Tibial nerve (tissue), 4 donors: ENCODE measurements around the gene OR5D16. TPM values are rescaled to one million over a fixed set of nuclear protein-coding genes. Genes with fewer than 3 reads are reported as not detected.

Source experiments
- DNase-seq, 2 donors: peaks; one replicate each; pipeline ENCODE4 v3.0.0-alpha.2; 2019; ENCODE audit warnings: low spot score in 2 of 2
- H3K27ac ChIP-seq, 4 donors: fragments of 200-600 bp; sonication (generic) in 3 of 4; one replicate each; pipeline ENCODE4 v1.5.1; 2017 to 2019; ENCODE audit warnings: mild to moderate bottlenecking in 1 of 4
- H3K27me3 ChIP-seq, 2 donors: fragments of 200-600 bp; sonication (generic) in 1 of 2; one replicate each; pipeline versions ENCODE4 v1.5.1 to v1.6.0; 2017 to 2019
- H3K36me3 ChIP-seq, 3 donors: fragments of 200-600 bp; sonication (generic); one replicate each; pipeline ENCODE4 v1.5.1; 2018 to 2019
- H3K4me1 ChIP-seq, 4 donors: fragments of 200-600 bp; sonication (generic) in 3 of 4; one replicate each; pipeline ENCODE4 v1.5.1; 2017 to 2019
- H3K4me3 ChIP-seq, 4 donors: fragments of 200-600 bp; sonication (generic) in 3 of 4; one replicate each; pipeline ENCODE4 v1.5.1; 2017 to 2019; ENCODE audit warnings: mild to moderate bottlenecking in 1 of 4, moderate library complexity in 1 of 4
- H3K9me3 ChIP-seq, 4 donors: fragments of 200-600 bp; sonication (generic) in 3 of 4; one replicate each; pipeline ENCODE4 v1.5.1; 2017 to 2019
- CTCF ChIP-seq, 5 experiments: fragments of 200-600 bp in 3 of 5; fragments of 450-650 bp in 2 of 5; sonication (generic) in 3 of 5; IDR thresholded peaks; one replicate each; pipeline ENCODE4 v1.5.1; 2016 to 2019; ENCODE audit warnings: antibody characterized with exemption in 5 of 5, mild to moderate bottlenecking in 3 of 5, moderate library complexity in 2 of 5
- EP300 ChIP-seq, 2 donors: sonication (generic); formaldehyde crosslinking; IDR thresholded peaks; one replicate each; pipeline ENCODE4 v1.6.1; 2017; ENCODE audit warnings: antibody characterized with exemption in 2 of 2, mild to moderate bottlenecking in 1 of 2
- POLR2A ChIP-seq, 2 donors: fragments of 450-650 bp; IDR thresholded peaks; one replicate each; pipeline ENCODE4 v1.6.1; 2017; ENCODE audit warnings: antibody characterized with exemption in 2 of 2, mild to moderate bottlenecking in 2 of 2, moderate library complexity in 2 of 2
- WGBS, 2 donors: methylation state at CpG; one replicate each; pipeline ENCODE4 v1.1.5; 2018; 5-methylcytosine and 5-hydroxymethylcytosine counted together
- total RNA-seq, 4 donors: library from RNA; depleted of rRNA; stranded (reverse); fragments of >200 nt; gene quantifications; one replicate each; pipeline ENCODE4 v1.1.0, GENCODE V29; 2016

OR5D16 gene
- total RNA-seq, 4 donors from 2014 or later: not detected

DNA sequence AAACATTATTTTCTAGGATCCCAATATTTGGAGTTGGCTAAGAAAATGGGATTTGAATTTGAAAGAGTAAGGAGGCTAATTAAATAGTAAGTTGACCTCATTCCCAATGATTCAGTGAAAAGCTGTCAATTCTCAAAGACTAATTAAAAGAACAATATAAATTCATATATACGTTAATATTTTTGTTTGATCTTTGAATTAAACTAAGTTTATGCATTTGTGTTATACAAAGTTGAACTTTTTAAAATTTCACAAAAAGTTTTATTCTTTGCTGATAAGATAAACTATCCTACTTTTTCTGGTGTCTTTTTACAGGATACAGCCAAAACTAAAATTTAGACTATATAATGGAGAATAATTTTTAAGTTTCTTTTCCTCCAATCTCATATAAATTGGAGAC, 27.5 kb upstream of the OR5D16 start, which contains the start of gene OR5L1:
Gene OR5L1 (plus strand): TSS at position 301 of the 400 bp plus-strand sequence. CDS start 100 bp downstream, outside the sequence.
- Histone ChIP-seq H3K4me1 (no peaks in the 10 kb centered on the region), H3K36me3 (no peaks in the 10 kb centered on the region), H3K27me3 (no peaks in the 10 kb centered on the region), H3K27ac (no peak within 1 kb of the TSS), H3K9me3 (peaks cover 0 to 8% (median 0%) of the 10 kb centered on the region in 4 donors), H3K4me3 (no peak within 1 kb of the TSS)
- 49 to 80% methylated on average over 1 of the region's 1 CpG for whole genome bisulfite sequencing, 2 donors
- no peak for TF ChIP-seq POLR2A (IDR thresholded peaks at IDR 0.05)
- no peak for TF ChIP-seq CTCF (IDR thresholded peaks at IDR 0.05)
- no peak for TF ChIP-seq EP300 (IDR thresholded peaks at IDR 0.05)
- no peak for DNase-seq

GRCh38 chr11:55819330-55819729, 19.2 kb upstream of the OR5D16 start, which contains the start of gene OR5D18:
Gene OR5D18 (plus strand): TSS chr11:55819630. CDS start chr11:55819630, 0 bp downstream.
- DNase-seq: no peak
- Histone ChIP-seq H3K27me3 (no peaks in the 10 kb centered on the region), H3K9me3 (no peaks in the 10 kb centered on the region), H3K36me3 (no peaks in the 10 kb centered on the region), H3K4me3 (no peak within 1 kb of the TSS), H3K4me1 (no peaks in the 10 kb centered on the region), H3K27ac (no peak within 1 kb of the TSS)
- TF ChIP-seq EP300 (IDR thresholded peaks at IDR 0.05) (no peak), CTCF (IDR thresholded peaks at IDR 0.05) (no peak), POLR2A (IDR thresholded peaks at IDR 0.05) (no peak)
- WGBS, 2 donors: 87 to 88% methylated on average over 5 of the region's 5 CpGs

- Histone ChIP-seq H3K27me3 (no peaks in the 10 kb centered on the region), H3K4me3 (no peak within 1 kb of the TSS), H3K9me3 (no peaks in the 10 kb centered on the region), H3K4me1 (no peaks in the 10 kb centered on the region), H3K36me3 (no peaks in the 10 kb centered on the region), H3K27ac (no peak within 1 kb of the TSS)
- DNase-seq: no peak
- no peak for TF ChIP-seq CTCF (IDR thresholded peaks at IDR 0.05)
- TF ChIP-seq EP300 (IDR thresholded peaks at IDR 0.05): no peak
- no peak for TF ChIP-seq POLR2A (IDR thresholded peaks at IDR 0.05)
These were observed 11.6 kb upstream of the OR5D16 start, which contains the start of gene OR5L2 for GRCh38 chr11:55826919-55827318. Gene OR5L2 (plus strand): TSS chr11:55827219. CDS start chr11:55827219, 0 bp downstream.

DNA sequence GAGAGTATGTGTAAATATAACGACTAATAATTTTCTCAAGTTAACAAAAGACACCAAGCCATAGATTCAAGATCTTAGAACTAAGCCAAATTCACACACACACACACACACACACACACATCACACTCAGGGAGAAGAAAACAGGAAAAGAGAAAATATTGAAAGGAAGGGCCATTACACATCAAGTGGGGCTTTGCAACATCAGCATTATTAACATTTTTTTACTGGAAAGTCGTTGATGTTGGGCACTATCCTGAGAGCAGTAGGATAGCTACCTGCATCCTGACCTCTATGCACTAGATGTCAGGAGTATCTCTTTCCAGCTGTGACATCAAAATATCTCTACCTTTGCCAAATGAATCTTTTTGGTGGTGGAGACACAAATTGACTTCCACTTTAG, 8.9 kb downstream of the OR5D16 start:
- Histone ChIP-seq H3K4me1 (no peaks in the 10 kb centered on the region), H3K27me3 (no peaks in the 10 kb centered on the region), H3K36me3 (no peaks in the 10 kb centered on the region), H3K4me3 (no peak overlapping the region), H3K27ac (no peak overlapping the region), H3K9me3 (peaks cover 0 to 5% (median 0%) of the 10 kb centered on the region in 4 donors)
- no peak for TF ChIP-seq CTCF (IDR thresholded peaks at IDR 0.05)
- no peak for TF ChIP-seq POLR2A (IDR thresholded peaks at IDR 0.05)
- TF ChIP-seq EP300 (IDR thresholded peaks at IDR 0.05): no peak
- no peak for DNase-seq
- 47 to 50% methylated on average over 2 of the region's 2 CpGs for whole genome bisulfite sequencing, 2 donors

DNA sequence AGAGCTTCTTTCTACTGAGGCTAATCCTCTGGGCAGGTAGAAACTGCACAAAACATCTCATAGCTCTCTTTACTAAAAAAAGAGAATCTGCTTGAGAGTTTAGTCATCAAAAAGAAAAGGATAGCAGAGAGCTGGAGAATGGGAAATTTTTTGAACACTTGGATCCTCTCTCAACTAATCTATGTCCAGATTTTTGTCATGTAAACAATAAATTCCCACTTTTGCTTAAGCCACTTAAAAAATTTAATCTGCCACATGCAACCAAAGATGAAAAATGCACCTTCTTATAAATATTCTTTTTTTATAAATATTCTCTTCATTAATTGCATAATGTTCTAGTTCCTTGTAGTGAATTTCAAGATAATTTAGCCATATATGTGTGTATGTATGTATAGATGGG, 10.5 kb downstream of the OR5D16 start:
- DNase-seq: no peak
- Histone ChIP-seq H3K27ac (no peak overlapping the region), H3K4me1 (no peaks in the 10 kb centered on the region), H3K27me3 (no peaks in the 10 kb centered on the region), H3K9me3 (no peaks in the 10 kb centered on the region), H3K4me3 (no peak overlapping the region), H3K36me3 (no peaks in the 10 kb centered on the region)
- TF ChIP-seq EP300 (IDR thresholded peaks at IDR 0.05) (no peak), POLR2A (IDR thresholded peaks at IDR 0.05) (no peak), CTCF (IDR thresholded peaks at IDR 0.05) (no peak)
